Tibial artery (tissue), 4 donors: ENCODE data around the gene TSPAN9.

Source experiments
- DNase-seq, 2 donors: peaks; one replicate each; pipeline ENCODE4 v3.0.0-alpha.2; 2019
- H3K27ac ChIP-seq, 2 donors: fragments of 200-600 bp; sonication (generic) in 1 of 2; 1 replicate in 1 of 2; 2 replicates in 1 of 2; pipeline ENCODE4 v1.5.1; 2018 to 2019; ENCODE audit warnings: mild to moderate bottlenecking in 1 of 2
- H3K27me3 ChIP-seq, 2 donors: fragments of 200-600 bp; sonication (generic) in 1 of 2; one replicate each; pipeline versions ENCODE4 v1.5.1 to v1.6.0; 2016 to 2019
- H3K36me3 ChIP-seq, 3 donors: fragments of 200-600 bp; sonication (generic) in 2 of 3; one replicate each; pipeline ENCODE4 v1.5.1; 2016 to 2019; ENCODE audit warnings: mild to moderate bottlenecking in 2 of 3
- H3K4me1 ChIP-seq, 4 donors: fragments of 200-600 bp; sonication (generic) in 2 of 4; 1 replicate in 3 of 4; 2 replicates in 1 of 4; pipeline ENCODE4 v1.5.1; 2016 to 2019
- H3K4me3 ChIP-seq, 2 donors: fragments of 200-600 bp; sonication (generic) in 1 of 2; 1 replicate in 1 of 2; 2 replicates in 1 of 2; pipeline ENCODE4 v1.5.1; 2018 to 2019; ENCODE audit warnings: mild to moderate bottlenecking in 2 of 2
- H3K9me3 ChIP-seq, 3 donors: fragments of 200-600 bp; sonication (generic) in 1 of 3; one replicate each; pipeline ENCODE4 v1.5.1; 2016 to 2019
- intact Hi-C: fragments of 100-400 bp; cut with DNase I; formaldehyde crosslinking; loops from one replicate; pipeline ENCODE4 v1.15.0; 2023; ENCODE audit warnings: low total_unique reads
- TF ChIP-seq, protein P1 (sequence below), 2 experiments: fragments of 200-600 bp in 1 of 2; fragments of 450-650 bp in 1 of 2; IDR thresholded peaks; one replicate each; pipeline ENCODE4 v1.5.1; 2017 to 2019; ENCODE audit warnings: antibody characterized with exemption in 2 of 2, mild to moderate bottlenecking in 1 of 2, moderate library complexity in 1 of 2

Gene TSPAN9

DNA sequence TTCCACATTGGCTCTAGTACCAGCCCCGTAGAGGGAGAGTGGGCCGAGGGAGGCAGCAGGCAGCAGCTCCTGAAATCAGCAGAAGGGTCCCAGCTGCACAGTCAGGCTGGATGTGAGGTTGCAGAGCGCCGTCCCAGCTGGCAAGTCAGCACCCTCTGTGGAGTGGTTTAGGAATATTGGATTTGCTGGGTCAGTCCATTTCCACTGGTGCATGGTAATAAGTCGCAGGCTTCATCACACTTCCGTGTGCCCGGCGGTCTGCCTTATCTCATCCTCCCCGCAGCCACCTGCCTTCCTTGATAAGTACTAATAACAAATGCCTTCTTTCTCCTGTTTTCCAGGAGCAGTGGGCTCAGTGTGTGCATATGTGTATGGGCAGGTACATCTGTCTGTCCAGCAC is 112.9 kb downstream of the TSPAN9 start:
- intact Hi-C loops = no loop called here

DNA sequence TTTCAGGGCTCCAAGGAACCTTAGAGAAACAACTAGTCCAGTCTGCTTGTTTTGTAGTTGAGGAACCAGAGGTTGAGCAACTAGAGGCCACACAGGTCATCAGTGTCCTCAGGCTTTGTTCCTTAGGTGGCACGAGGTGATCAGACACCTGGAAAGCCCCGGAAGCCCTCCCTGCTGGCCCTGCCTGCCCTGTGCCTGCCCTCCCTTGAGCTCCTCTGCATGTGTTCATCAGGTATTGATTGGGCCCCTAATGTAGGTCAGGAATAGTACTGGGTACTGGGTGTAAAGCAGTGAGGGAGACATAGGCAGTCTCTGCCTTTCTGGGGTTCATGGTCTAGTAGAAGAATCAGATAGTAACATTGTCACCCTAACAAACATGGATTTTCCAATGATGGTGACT is 114.3 kb downstream of the TSPAN9 start:
- no peak for DNase-seq
- Histone ChIP-seq H3K36me3 (no peaks in the 10 kb centered on the region), H3K9me3 (no peaks in the 10 kb centered on the region), H3K27me3 (no peaks in the 10 kb centered on the region), H3K4me3 (no peak overlapping the region), H3K4me1 (peaks cover 0 to 37% (median 19%) of the 10 kb centered on the region in 4 donors), H3K27ac (no peak overlapping the region)
- intact Hi-C loops = no loop called here
- TF ChIP-seq, protein P1, sequence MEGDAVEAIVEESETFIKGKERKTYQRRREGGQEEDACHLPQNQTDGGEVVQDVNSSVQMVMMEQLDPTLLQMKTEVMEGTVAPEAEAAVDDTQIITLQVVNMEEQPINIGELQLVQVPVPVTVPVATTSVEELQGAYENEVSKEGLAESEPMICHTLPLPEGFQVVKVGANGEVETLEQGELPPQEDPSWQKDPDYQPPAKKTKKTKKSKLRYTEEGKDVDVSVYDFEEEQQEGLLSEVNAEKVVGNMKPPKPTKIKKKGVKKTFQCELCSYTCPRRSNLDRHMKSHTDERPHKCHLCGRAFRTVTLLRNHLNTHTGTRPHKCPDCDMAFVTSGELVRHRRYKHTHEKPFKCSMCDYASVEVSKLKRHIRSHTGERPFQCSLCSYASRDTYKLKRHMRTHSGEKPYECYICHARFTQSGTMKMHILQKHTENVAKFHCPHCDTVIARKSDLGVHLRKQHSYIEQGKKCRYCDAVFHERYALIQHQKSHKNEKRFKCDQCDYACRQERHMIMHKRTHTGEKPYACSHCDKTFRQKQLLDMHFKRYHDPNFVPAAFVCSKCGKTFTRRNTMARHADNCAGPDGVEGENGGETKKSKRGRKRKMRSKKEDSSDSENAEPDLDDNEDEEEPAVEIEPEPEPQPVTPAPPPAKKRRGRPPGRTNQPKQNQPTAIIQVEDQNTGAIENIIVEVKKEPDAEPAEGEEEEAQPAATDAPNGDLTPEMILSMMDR (IDR thresholded peaks at IDR 0.05) = no peak

More for the DNA sequence above, 112.9 kb downstream of the TSPAN9 start:
- Histone ChIP-seq H3K27me3 (no peaks in the 10 kb centered on the region), H3K36me3 (no peaks in the 10 kb centered on the region), H3K9me3 (no peaks in the 10 kb centered on the region), H3K4me1 (peaks cover 0 to 50% (median 32%) of the 10 kb centered on the region in 4 donors), H3K27ac (no peak overlapping the region), H3K4me3 (no peak overlapping the region)
- no peak for DNase-seq
- TF ChIP-seq, protein P1 (IDR thresholded peaks at IDR 0.05) = no peak

DNA sequence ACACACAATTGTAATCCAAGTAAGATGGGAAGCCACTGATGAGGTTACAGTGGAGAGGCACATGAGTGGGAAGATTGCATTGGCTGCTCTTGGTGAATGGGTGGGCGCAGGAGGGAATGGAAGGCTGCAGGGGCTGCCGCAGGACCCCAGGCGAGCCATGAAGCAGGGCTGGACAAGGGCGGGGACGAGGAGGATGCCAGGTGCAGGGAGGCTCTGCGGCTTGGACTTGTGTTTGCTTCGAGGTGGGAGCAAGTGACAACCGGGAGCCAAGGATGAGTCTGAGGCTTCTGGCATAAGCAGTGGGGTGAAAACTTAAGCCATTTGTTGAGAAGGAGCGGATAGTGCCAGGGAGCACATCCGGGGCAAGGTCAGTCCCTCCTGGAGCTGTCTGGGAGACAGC is 115.0 kb downstream of the TSPAN9 start:
- H3K4me1 ChIP-seq = peaks cover 0 to 29% (median 14%) of the 10 kb centered on the region in 4 donors
- H3K36me3 ChIP-seq = no peaks in the 10 kb centered on the region
- no peak overlapping the region for H3K27ac ChIP-seq
- H3K27me3 ChIP-seq = no peaks in the 10 kb centered on the region
- intact Hi-C loops = no loop called here
- TF ChIP-seq, protein P1 (IDR thresholded peaks at IDR 0.05) = no peak
- no peak overlapping the region for H3K4me3 ChIP-seq
- no peak for DNase-seq
- no peaks in the 10 kb centered on the region for H3K9me3 ChIP-seq

DNA sequence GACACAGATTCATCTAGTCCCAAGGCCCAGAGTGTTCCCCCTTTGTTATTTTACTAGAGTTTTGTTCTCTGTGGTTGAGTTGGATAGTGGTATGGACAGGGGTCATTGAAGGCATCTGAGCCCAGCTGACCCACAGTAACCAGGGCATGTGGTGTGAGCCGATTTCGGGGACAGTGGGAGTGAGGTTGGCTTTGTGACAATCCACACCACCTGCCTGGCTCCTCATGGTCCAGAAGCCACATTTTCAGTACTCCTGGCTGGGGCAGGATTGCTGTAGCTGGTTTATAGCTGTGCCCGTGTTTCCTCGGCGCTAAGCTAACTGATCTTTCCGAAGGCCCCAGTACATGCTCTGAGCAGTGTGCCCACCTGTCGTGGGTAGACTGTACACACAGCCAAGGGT is 116.0 kb downstream of the TSPAN9 start:
- DNase-seq = no peak
- H3K4me1 ChIP-seq = peaks cover 0 to 20% (median 10%) of the 10 kb centered on the region in 4 donors
- TF ChIP-seq, protein P1 (IDR thresholded peaks at IDR 0.05) = no peak
- H3K27ac ChIP-seq = no peak overlapping the region
- no peaks in the 10 kb centered on the region for H3K9me3 ChIP-seq
- intact Hi-C loops = no loop called here
- H3K4me3 ChIP-seq = no peak overlapping the region
- no peaks in the 10 kb centered on the region for H3K36me3 ChIP-seq
- H3K27me3 ChIP-seq = no peaks in the 10 kb centered on the region

DNA sequence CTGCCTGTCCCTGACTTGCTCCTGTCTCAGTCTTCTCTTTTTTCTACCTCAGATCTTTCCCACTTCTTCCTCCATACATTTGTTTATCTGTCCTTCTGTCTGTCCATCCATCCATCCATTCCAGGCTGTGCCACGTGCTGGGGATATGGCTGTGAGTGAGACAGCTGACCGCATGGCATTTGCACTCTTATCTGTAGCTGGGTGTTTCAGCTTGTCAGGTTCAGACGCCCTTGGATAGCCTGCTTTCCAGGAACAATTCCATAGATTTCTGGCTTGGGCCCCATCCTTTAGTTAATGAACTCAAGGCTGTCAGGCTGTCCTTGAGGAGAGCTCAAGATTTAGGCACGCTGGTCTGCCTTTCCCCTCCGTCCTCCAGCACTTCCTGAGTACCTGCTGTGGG is 116.6 kb downstream of the TSPAN9 start:
- intact Hi-C loops = no loop called here
- Histone ChIP-seq H3K9me3 (no peaks in the 10 kb centered on the region), H3K4me3 (no peak overlapping the region), H3K36me3 (no peaks in the 10 kb centered on the region), H3K27ac (no peak overlapping the region), H3K4me1 (peaks cover 0 to 14% (median 6%) of the 10 kb centered on the region in 4 donors), H3K27me3 (no peaks in the 10 kb centered on the region)
- TF ChIP-seq, protein P1 (IDR thresholded peaks at IDR 0.05) = no peak
- no peak for DNase-seq

DNA sequence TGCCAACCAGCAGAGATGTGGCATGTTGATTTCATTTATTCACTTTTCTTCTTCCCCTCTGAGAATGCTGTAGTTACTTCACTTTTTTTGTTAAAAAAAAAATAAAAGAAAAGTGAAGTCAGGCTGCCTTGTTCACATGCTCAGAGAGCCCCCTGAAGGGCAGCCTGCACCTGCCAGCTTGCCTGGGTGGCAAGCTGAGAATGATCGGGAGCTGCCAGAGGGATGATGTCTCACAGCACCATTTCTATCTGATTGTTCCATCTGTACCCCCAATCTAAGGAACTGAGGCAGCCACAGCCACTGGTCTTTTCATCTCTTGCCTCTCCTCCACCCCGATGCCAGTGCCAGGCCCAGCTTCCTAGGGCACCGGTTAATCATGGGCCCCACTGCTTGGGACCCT is 118.2 kb downstream of the TSPAN9 start:
- H3K36me3 ChIP-seq = no peaks in the 10 kb centered on the region
- TF ChIP-seq, protein P1 (IDR thresholded peaks at IDR 0.05) = no peak
- H3K27ac ChIP-seq = no peak overlapping the region
- peaks cover 0 to 14% (median 13%) of the 10 kb centered on the region in 4 donors for H3K4me1 ChIP-seq
- H3K9me3 ChIP-seq = no peaks in the 10 kb centered on the region
- DNase-seq = no peak
- intact Hi-C loops = no loop called here
- H3K4me3 ChIP-seq = no peak overlapping the region
- no peaks in the 10 kb centered on the region for H3K27me3 ChIP-seq
